ENCODE results near the gene GDA.

The GDA gene

DNA sequence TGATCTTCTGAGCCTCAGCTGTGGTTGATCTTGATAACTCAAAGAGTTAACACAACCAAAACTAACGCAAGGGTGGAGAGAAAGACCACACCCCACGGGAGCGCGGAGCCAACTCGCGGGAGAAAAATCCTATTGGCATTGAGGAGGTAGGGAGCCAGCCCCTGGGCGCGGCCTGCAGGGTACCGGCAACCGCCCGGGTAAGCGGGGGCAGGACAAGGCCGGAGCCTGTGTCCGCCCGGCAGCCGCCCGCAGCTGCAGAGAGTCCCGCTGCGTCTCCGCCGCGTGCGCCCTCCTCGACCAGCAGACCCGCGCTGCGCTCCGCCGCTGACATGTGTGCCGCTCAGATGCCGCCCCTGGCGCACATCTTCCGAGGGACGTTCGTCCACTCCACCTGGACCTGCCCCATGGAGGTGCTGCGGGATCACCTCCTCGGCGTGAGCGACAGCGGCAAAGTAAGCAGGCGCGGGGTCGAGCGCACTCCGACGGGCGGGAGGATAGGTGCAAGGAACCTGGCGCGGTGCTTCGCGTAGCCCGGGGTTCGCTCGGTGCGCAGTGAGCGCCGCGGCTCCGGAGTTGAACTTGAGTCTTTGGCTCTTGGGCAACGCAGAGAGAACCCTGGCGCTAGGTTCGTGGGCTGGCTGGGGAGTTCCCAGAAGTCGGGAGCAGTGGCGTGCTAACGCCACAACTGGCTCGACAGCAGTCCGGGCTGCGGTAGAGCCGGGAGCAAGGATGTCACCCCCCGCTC lies at the start of gene GDA:
TSS of gene GDA (plus strand) at position 210 of the 745 bp plus-strand sequence. CDS start at position 330, 120 bp downstream.
- DNase-seq (ENCODE audit: low read depth in 2 of 2), result no peak

DNA sequence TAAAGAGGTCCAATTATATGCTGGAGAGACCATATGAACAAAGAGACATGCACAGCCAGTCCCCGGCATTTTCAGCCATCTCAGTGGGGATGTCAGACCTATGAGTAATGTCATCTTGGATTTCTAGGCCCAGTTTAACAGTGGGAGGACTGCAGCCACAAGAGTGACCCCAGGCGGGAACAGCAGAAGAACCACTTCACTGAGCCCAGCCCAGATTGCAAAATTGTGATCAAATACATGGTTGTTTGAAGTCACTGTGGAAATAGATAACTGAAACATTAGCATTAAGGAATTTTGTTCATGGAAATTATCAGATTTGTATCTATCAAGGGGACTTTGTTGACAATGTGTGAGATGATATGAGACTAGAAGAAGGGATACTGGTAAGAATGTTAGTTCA lies 46.7 kb upstream of the GDA start:
- no peak for DNase-seq (ENCODE audit: low read depth in 2 of 2)

DNA sequence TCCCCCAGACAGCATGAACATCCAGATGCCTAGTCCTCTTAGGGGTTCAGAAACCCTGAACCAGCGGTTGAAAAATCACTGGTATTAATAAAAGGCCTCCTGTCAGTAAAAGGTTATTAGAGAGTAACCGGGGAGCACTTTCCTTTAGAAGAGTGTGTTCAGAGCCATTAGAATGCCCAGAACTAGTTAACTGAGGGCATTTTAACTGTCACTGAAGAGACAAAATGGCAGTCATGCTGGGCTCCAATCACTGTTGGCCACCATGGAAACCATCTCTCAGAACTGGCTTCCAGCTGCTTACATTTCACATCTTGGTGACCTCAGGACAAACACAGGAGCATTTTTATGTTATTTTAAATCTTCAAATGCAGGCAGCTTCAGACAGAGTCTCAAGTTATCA lies 36.2 kb upstream of the GDA start:
- no peak for DNase-seq (ENCODE audit: low read depth in 2 of 2)

DNA sequence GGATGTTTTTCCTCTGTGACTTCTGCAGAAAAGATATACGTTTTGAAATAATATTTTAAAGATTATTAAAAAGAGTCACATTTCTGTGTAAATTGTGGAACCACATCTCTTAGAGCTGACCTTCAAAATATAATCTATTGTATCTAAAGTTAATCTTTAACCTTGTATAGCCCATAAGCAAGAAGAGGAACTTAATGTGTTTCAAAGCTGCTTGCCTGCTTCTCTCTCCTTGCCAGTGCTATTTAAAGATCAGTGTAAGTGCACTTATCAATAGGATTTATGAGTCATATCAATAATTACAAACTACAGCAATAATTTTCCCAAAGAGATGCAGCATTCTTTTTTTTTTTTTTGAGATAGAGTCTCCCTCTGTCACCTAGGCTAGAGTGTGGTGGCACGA lies 29.4 kb upstream of the GDA start:
- no peak for DNase-seq (ENCODE audit: low read depth in 2 of 2)

DNA sequence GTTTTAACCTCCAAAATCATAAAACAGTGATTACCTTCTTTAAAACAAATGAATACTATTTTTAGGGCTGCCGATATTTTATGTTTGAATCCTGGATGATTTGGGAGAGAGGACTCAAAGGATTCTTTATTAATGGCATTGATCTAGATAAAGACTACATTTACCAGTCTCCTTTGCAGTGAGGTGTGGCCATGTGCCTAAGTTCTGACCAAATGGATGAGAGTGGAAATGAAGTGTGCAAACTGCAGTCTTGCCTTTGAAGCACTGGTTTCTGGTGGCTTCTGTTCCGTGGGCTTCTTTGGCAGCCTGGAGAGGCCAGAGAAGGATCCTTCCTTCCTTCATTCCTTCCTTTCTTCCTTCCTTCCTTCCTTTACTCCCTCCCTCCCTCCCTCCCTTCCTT lies 24.3 kb upstream of the GDA start:
- DNase-seq (ENCODE audit: low read depth in 2 of 2), result no peak

DNA sequence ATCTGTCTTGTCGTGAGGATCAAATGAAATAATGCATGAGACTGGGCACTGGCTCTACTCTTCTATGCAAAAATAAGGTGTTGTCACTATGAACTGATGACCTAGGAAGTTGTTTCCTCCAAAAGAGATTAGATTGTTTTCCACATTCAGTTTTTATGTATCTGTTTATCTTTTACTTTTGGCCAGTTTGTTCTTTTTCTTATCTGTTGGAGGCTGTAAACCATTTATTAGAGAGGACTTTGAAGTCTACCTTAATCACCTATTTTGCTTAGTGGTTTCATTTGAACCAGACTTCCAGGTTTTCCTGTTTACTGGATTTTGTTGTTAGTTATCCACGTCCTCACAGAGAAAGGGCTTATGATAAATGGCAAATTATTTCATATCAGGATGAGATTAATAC lies 21.5 kb upstream of the GDA start:
- no peak for DNase-seq (ENCODE audit: low read depth in 2 of 2)

DNA sequence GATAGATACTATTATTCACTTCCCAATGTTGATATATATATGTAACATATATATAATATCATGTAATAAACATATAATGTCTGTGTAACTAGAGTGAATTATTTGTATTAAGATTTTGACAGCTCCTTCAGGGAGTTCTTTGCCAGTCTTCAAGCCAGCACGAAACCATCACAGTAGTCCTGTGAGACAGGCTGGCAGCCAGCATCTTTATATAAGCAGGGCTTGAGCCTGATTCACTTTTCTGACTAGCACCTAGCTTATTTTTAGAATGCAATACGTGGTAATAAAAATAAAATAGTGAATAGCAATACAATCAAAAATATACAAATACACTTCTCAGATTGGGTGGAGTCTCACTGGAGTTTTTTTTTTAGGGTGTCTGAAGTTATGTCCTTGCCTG lies 20.7 kb upstream of the GDA start:
- DNase-seq (ENCODE audit: low read depth in 2 of 2), result no peak

DNA sequence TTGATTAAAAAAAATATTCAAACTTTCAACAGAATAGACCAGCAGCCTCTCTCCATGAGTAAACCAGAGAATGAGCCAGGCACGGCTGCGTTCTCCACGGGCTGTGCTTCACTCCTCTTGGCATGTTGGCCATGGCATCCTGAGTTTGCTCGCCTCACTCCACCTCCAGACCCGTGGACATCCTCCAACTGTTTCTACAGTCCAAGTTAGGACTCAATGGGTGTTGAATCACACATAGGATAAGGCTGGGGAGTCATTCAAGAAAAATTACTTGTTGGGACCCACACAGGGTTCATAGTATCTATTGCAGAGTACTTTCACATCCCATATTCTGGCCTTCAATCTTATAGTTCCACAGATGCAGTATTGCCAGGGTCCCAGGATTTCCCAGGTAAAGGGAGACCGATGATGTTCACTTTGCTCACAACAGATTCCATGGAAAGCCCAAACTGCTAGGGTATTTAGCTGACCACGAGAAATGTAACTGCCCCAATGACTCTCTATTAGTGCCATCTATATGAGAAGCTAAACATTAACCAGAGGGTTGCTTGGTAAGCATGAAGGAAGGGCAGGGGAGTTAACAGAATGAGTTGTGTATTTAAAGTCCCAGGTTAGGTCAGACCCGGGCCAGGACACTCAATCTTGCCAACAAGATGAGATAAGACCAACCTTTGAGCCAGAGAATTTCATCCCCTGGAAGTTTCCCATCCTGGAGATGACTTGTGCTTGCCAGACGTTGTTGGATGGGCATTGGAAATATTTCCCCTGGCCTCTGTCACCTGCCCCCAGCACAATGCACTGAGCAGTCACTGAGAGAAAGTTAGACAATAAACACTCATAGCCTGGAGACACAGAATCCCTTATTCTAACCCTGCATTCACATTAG lies 19.7 kb upstream of the GDA start:
- no peak for DNase-seq (ENCODE audit: low read depth in 2 of 2)

DNA sequence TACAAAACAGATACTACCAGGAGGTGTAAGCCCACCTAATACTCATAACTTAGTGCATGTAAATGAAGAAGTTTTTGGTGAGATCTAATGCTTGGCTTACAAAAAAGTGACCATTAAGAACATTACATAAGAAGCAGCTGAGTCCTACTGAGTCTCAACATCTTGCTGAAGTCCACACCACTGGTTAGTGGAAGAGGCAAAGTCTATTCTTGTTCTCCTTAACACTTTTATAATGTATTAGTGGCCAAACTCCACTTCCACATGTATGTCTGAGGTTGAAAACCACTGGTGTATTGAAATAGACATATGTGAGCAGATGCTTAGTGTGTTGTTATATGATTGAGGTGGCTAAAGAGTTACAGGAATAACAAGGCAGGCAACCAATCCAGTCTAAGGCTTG lies 18.9 kb upstream of the GDA start:
- DNase-seq (ENCODE audit: low read depth in 2 of 2), result no peak

DNA sequence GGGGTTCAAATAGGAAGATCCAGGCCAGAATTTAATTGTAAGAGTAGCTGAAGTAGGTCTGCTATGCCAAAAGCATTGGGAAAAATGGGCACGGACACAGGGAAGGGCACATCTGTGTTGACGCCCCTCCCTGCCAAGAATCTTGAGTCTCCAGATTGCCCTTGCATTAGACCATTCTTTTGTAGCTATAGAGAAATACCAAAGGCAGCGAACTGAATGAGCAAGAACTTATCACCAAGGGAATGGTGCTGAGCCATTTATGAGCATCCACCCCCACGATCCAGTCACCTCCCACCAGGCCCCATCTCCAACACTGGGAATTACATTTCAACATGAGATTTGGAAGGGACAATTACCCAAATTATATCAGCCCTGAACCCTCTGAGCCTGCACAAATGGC lies 18.0 kb upstream of the GDA start:
- no peak for DNase-seq (ENCODE audit: low read depth in 2 of 2)

DNA sequence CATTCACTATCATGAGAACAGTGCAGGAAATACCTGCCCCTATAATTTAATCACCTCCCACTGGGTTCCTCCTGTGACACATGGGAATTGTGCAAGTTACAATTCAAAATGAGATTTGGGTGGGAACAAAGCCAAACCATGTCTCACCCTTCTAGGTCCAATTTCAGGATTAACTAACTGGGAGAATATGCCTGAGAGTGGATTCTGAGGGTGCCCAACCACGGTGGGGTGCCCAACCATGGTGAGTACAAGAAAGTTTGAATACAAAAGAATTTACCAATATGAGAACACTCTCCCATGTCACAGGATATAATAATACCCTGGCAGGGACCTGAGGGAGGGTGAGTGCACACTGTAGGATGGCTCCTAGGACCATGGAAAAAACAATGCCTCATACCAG lies 17.2 kb upstream of the GDA start:
- DNase-seq (ENCODE audit: low read depth in 2 of 2), result no peak

DNA sequence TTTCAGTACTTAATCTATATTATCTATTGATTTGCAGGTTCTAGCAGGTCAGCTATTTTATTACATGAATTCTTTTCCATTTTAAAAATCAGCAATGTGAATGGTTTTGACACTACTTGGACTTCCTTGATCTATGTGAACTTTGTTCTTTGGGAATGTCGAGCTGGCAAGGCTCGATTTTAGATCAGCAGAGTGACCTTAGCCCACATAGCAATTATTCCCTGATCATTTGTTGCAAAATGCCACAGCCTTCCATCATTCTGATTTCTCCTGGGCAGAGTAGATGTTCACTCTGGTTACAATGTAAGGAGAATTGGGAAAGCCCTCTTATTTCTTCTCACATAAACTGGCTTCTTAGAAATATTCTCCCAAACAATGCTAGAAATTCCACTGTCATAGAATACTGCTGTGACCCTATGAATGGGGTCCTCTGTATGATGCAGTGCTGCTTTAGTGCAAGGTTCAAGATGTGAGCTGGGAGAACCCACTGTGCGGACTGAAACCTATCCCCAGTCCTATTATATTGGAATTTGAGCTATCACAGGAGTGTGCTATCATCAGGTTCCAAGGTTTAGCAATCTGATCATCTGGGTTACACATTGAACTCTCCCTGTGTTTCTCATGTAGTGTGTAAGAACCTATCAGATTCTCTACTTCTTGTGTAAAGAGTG lies 15.7 kb upstream of the GDA start:
- DNase-seq (ENCODE audit: low read depth in 2 of 2), result no peak

DNA sequence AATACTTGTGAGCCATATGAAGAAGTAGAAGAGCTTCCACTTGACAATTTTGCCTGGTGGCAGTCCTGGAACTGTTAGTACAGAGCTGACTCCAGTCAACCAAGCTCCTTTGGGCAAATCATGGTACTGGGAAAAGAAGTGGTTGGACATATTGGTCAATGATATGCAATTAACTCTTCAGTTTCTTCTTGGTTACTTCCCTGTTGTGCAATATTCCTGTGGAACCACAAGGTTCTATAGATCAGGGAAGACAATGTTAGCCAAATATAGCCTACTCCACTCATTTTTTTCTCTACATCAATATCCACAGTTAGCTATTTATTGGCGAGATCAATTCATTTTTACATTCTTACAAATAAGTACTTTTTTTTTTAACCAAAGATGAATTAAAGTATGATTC lies 14.4 kb upstream of the GDA start:
- DNase-seq (ENCODE audit: low read depth in 2 of 2), result no peak

DNA sequence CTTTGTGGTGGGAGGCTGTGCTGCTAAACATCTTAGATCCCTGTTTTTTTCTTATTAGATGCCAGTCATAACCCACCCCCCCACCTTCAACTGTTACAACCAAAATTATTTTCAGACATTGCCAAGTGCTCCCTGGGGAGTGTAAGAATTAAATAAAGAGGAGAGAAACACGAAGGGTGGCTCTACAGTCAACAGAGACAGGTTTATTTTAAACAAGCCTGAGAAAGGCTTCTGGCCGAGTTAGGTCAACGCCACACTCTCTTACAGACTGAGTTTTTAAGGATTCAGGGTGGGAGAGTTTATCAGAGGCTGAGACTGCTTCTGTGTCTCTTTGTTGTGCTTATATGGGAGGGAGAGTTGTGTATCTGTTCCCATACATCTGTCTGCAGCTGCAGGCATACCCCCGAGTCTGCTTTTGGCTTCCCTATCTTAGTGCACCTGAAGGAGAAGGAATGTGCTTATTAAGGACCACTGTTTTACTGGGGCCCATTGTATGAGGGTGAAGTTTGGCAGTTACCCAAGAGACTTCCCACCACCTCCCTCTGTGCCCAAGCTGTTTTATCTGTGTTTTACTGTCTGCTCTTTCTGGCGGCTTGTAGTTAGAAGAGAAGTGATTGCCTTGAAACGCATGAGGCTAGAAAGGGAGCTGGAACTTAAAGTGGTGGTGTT lies 11.4 kb upstream of the GDA start:
- DNase-seq (ENCODE audit: low read depth in 2 of 2), result no peak

DNA sequence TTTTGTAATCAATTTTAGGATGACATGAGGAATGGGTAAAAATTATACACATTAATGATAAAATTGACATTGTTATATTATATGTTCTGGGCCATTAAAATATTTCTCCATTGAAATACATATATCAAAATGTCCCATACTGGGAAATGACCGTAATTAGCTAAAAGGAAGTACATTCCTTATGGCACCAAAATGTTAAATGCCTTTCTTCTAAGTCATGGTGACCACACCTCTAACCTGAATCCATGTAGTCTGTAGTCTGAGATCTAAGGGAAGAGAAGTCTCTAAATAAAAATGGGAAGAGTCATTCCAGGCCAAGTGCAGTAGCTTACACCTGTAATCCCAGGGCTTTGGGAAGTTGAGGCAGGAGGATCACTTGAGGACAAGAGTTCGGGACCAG lies 10.0 kb upstream of the GDA start:
- DNase-seq (ENCODE audit: low read depth in 2 of 2), result no peak

DNA sequence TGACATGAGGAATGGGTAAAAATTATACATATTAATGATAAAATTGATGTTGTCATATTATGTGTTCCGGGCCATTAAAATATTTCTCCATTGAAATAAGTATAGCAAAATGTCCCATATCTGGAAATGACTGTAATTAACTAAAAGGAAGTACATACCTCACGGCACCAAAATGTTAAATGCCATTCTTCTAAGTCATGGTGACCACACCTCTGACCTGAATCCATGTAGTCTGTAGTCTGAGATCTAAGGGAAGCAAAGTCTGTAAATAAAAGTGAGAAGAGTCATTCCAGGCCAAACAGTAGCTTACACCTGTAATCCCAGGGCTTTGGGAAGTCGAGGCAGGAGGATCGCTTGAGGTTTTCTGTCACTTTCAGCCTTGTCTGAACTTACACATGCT lies 8.7 kb upstream of the GDA start:
- DNase-seq (ENCODE audit: low read depth in 2 of 2), result no peak

DNA sequence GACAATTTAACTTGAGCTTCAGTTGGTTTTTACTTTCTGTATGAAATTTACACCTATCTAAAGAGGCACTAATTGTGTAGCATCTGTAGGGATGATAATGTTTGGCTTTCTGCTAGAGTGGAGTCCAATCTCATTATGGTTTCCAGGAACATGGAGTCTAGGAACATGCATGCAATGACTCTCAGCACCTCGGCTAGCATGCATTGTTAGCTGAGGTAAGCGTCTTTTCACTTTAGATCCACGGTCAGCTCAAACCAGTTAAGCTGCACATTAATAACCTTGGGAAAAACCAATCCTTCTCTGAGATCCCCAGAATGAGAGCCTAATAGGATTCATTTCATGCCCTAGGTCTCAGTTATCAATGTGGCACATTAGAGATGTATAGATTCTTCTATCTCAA lies 7.8 kb upstream of the GDA start:
- DNase-seq (ENCODE audit: low read depth in 2 of 2), result no peak

DNA sequence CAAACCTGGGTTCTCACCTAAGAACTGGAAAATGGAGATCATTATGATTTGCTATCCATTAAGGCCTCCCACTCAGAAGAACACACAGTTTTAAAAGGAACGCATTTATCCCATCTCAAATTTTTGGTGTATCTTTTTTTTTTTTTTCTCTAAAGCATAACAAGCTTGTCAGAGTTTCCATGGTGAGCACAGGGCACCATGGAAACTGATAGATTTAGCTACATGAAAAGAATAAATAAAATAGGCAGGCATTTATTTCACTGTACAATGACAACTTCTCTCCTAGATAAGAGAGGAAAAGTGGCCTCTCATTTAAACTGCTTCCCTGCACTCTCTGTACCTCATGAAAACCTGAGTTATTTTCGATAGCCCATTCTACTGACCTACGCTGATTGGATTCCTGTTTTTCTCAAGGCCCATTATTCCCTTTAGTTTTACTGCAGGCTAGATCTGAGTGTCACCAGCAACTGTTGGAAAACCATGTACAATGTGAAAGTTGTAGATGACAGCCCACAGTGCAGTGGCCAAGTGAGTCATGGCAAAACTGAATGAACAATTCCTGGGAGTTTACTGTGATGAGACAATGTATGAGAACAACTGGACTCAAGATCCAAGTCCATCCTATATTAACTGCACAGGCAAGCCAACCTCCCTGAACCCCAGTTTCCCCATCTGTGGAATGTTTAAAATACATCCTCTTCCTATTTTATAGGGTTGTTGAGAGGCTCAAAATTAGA lies 4.3 kb upstream of the GDA start:
- no peak for DNase-seq (ENCODE audit: low read depth in 2 of 2)

DNA sequence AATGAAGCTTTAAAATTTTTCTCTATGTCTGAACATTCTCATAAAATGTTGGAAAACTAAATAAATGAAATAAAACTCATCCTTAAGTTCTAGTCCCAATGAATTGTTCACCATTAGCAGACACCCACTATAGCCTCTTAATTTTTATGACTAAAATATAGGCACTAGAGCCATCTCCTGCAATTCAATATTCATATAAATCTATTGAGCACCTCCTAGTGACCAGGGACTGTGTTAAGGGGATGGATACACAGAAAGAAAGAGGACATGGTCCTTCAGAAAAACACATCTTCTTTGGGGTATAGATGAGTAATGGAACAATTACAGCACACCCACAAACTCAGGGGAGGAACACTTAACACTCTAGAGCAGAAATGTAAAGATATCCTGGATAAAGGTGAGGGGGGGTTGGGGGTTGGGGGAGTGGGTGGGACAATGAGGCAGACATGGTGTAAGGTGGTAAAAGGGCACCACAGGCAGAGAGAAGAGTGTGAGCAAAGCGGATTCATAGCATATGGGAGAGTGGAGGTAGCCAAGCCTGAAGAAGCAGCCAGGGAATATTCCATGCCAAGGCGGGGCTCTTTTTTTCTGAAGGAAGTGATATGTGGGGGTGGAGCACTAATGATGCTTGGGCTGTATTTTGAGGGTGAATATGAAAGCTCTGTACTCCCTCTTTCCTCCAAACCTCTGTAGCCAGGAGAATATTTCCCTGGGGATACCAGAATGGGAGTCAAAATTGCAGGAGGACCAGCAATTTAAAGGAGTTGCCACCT lies 3.3 kb upstream of the GDA start:
- DNase-seq (ENCODE audit: low read depth in 2 of 2), result no peak

DNA sequence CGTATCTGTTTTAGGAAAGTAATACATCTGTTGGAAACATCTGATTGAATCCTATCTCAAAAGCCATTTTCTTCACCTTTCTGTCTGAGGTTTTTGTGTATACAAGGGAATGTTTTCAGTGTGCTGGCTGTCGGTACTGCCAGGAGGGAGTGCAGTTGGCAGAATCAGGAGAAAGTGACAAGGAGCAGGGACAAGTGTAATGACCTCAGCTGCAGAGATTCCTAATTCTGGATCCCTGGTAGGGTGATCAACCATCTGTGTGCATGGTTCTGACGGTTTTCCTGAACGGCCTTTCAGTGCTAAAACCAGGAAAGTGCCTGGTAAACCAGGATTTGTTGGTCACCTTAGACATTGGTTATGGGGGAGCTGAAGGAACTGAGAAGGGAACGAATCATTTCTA lies 1.6 kb upstream of the GDA start:
- no peak for DNase-seq (ENCODE audit: low read depth in 2 of 2)

DNA sequence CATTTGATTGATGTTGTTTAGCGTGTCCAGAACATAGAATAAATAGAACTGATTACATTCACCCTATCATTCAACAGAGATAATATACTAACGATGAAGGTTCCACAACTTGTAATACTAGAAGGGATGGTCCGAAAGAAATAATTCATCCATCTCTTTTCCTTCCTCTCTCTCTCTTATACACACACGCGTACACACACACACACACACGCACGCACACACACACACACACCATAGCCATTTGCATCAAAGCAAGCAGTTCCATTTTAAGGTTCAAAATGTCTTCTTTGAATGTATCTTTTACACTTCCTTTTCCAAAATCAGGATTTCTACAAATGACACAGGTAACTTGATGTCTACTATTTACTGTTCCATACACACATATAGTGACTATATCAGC lies 887 bp downstream of the GDA start:
- DNase-seq (ENCODE audit: low read depth in 2 of 2), result no peak
